GM15510 (cell line): Measurements from ENCODE around the gene GMEB1.

ENCODE experiments used
- POLR2A ChIP-seq: IDR thresholded peaks from 3 replicates; pipeline ENCODE4 v1.6.1; 2011; ENCODE audit warnings: borderline replicate concordance; ENCODE audit not compliant: insufficient read length; ENCODE audit errors: extremely low read depth

Gene GMEB1

GRCh38 chr1:28744184-28744583 is 75.6 kb downstream of the GMEB1 start:
- TF ChIP-seq POLR2A: no peak

DNA sequence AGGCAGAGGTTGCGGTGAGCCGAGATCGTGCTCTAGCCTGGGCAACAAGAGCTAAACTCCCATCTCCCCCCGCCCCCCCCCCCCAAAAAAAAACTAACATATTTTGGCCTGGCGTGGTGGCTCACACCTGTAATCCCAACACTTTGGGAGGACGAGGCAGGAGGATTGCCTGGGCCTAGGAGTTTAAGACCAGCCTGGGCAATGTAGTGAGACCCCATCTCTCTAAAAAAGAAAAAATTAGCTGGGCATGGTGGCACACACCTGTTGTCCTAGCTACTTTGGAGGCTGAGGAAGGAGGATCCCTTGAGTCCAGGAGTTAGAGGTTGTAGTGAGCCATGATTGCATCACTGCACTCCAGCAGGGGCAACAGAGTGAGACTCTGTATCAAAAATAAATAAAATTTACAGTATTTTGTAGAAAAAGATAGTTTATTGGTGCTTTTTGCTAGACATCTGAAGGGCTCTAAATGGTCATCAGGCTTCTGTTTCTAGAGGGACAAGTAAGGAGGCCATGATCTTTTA is 77.1 kb downstream of the GMEB1 start:
- no peak for TF ChIP-seq POLR2A

DNA sequence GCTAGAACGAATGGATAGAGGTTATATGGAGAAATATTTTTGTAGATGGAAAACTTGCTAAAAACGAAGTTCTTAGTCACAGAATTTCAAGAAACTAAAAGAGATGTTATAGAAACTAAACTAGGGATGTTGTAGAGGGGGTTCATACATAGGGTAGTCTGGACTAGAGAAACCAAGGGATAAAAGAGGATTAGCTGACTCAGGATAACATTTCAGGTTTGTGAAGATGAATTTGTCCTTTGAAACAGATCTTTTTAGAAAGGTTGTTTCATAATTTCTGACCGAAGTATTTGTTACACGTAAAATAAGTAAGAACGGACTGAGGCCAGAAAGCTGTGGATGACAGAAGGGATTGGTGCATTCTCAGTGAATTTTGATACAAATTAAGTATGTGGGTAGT is 81.7 kb downstream of the GMEB1 start:
- TF ChIP-seq POLR2A: no peak

- TF ChIP-seq POLR2A: no peak
Observed at GRCh38 chr1:28751315-28752060, 82.9 kb downstream of the GMEB1 start.

DNA sequence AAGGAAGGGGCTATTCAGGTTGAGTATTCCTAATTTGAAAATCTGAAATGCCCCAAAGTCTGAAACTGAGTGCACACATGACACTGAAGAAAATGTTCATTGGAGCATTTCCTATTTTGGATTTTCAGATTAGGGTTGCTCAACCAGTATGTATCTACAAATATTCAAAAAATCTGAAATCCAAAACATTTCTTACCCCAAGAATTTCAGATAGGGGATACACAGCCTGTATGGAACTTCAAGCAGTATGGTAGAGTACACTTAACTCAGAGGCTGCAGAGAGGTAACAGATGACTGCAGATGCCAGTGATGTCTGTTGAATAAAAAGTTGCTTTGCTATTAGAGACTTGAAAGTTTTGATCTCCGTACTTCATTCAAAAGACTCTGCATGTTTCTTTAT is 87.1 kb downstream of the GMEB1 start:
- no peak for TF ChIP-seq POLR2A

DNA sequence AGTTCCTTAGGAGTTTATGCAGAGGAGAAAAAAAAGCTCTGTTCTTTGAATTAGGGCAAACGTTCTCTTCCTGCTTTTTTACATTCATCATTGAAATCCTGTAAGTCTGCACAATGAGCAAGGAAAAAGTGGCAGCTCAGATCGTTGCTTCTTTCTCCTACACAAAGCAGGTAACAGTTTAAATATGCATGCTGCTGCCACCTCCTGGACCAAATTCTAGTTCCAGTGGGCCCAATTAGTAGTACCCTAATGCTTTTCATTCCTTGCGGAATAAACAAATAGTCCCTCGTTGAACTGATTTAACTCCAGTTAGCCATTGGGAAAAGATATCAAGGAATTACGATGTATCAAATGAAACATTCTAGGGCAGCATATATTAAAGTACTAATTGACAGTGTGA is 88.3 kb downstream of the GMEB1 start:
- no peak for TF ChIP-seq POLR2A

DNA sequence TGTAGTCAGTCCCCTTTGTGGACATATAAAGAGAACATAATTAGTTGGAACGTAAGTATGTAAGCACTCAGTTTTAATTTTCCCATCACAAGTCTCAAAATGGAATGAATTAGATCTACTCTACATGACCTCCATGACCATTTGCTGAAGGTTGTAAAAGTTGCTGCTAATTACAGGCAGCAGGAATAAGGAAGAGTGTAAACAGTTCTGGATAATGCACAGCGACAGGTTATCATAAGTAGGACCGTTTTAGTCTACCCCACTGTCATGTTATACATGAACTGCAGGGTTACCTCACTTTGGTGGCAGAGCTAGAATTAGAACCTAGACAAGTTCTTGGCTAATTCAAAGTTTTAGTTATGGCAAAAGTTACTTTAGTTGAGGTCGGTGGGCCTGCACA is 89.8 kb downstream of the GMEB1 start:
- TF ChIP-seq POLR2A: no peak

- no peak for TF ChIP-seq POLR2A
Observed at GRCh38 chr1:28759257-28759656, 90.7 kb downstream of the GMEB1 start.

DNA sequence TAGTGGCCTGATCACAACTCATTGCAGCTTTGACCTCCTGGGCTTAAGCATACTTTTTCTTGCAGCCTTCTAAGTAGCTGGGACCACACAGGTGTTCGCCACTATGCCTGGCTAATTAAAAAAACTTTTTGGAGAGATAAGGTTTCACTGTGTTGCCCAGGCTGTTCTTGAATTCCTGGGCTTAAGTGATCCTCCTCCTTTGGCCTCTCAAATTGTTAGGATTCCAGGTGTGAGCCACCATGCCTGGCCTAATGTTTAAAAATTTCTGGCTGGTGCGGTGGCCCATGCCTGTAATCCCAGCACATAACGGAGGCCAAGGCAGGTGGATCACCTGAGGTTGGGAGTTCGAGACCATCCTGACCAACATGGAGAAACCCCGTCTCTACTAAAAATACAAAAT is 92.6 kb downstream of the GMEB1 start:
- no peak for TF ChIP-seq POLR2A

DNA sequence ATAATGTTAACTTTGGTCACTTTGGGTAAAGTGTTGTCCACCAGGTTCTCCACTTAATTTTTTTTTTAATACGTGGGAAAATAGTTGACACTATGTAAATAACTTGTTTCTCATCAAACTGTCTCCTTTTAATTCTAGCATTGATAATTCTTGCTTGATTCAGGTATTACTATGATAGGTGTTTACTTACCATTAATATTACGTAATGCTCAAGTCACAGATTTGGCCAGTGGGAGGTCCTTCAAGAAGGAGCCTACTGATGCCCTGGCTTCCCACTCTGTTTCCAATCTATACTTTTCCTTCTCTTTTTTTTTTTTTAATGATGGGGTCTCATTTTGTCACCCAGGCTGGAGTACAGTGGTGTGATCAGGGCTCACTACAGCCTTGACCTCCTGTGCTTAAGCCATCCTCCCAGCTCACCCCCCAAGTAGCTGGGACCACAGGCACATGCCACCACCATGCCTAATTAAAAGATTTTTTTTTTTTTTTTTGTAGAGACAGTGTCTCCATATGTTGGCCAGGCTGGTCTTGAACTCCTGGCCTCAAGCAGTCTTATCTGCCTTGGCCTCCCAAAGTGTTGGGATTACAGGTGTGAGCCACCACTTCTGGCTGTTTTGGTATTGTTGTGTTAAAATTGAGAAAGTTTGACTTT is 98.1 kb downstream of the GMEB1 start:
- no peak for TF ChIP-seq POLR2A
